NT2/D1 (cell line): ENCODE results near the gene ZNF445.

Source experiments
- YY1 ChIP-seq: IDR thresholded peaks from 2 replicates; pipeline ENCODE4 v1.6.1; 2011; ENCODE audit not compliant: insufficient read length, insufficient read depth
- ZNF274 ChIP-seq: IDR thresholded peaks from 2 replicates; pipeline ENCODE4 v1.6.1; 2011; ENCODE audit warnings: mild to moderate bottlenecking, low read depth, low read length

DNA sequence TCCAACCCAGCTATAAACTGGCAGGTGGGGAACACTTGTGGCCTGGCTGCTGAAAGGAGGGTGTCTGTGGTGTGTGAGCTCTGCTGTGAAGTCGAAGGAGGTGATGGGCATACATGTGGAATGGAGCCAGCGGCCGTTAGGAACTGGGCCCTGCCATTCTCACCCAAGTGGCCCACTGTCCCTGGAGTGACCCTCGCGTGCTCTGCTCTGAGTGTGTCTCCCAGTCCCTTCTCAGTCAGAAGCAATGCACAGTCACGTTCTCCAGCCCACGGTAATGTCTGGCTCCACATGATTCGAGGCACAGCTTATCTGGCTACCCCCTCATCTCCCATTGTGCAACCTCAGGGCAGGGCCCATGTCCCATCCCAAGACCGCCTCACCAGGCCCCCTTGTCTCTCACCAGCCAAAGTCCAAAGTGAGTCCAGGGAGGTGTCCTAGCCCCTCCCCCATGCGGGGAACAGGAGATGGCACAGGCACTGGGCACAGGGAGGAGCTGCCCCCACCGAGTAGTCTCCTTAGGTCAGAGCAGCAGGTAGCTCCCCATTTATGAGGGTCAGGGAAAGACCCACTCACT, 62.9 kb downstream of the ZNF445 start:
- TF ChIP-seq YY1: no peak
- TF ChIP-seq ZNF274: no peak
